ENCODE measurements around the gene PXDN.

PXDN gene

DNA sequence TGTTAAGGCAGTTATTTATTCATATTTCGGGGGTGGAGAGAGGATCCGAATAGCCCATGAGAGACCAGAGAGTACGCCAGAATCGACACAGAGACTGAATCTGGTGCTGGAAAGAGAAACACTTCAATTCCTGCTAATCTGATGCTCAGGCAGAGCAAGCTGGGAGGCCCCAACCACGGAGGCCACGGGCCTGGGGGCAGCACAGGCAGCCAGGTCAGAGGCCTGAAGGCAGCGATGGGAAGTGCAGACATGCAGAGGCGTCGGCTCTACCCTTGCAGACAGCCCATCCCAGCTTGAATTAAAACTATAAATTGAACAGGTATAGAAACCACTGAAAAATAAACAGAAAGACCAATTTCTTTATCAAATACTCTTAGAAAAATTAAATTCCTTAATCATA lies 50.6 kb downstream of the PXDN start:
- Histone ChIP-seq H3F3A (ENCODE audit: control insufficient read depth, insufficient read depth) (no peaks in the 10 kb centered on the region), H3K36me3 (ENCODE audit: control insufficient read depth, low read length) (no peaks in the 10 kb centered on the region), H3K9me2 (replicated peaks; ENCODE audit: control insufficient read depth, low read length) (no peaks in the 10 kb centered on the region), H3K4me3 (ENCODE audit: low read length) (no peak overlapping the region), H3K9me3 (ENCODE audit: control insufficient read depth, insufficient read depth, low read length) (no peaks in the 10 kb centered on the region), H3K4me1 (ENCODE audit: control insufficient read depth, low read length) (no peaks in the 10 kb centered on the region), H3K79me2 (ENCODE audit: control insufficient read depth, low read length) (no peaks in the 10 kb centered on the region), H3K27ac (ENCODE audit: low read depth, low read length) (no peak overlapping the region), H4K20me1 (ENCODE audit: control insufficient read depth, insufficient read depth, low read depth, low read length) (no peaks in the 10 kb centered on the region), H3K27me3 (ENCODE audit: control insufficient read depth, low read length) (no peaks in the 10 kb centered on the region), H3K4me2 (ENCODE audit: low read length) (no peak overlapping the region)
- TF ChIP-seq EZH2phosphoT487 (IDR thresholded peaks at IDR 0.05; ENCODE audit: borderline replicate concordance, low read length) = no peak
- TF ChIP-seq, protein P1, sequence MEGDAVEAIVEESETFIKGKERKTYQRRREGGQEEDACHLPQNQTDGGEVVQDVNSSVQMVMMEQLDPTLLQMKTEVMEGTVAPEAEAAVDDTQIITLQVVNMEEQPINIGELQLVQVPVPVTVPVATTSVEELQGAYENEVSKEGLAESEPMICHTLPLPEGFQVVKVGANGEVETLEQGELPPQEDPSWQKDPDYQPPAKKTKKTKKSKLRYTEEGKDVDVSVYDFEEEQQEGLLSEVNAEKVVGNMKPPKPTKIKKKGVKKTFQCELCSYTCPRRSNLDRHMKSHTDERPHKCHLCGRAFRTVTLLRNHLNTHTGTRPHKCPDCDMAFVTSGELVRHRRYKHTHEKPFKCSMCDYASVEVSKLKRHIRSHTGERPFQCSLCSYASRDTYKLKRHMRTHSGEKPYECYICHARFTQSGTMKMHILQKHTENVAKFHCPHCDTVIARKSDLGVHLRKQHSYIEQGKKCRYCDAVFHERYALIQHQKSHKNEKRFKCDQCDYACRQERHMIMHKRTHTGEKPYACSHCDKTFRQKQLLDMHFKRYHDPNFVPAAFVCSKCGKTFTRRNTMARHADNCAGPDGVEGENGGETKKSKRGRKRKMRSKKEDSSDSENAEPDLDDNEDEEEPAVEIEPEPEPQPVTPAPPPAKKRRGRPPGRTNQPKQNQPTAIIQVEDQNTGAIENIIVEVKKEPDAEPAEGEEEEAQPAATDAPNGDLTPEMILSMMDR (IDR thresholded peaks at IDR 0.05; ENCODE audit: low read depth, low read length, poor library complexity, severe bottlenecking) = no peak

GRCh38 chr2:1692342-1692741 lies 52.0 kb downstream of the PXDN start:
- H3K9me2 ChIP-seq (replicated peaks; ENCODE audit: control insufficient read depth, low read length) = no peaks in the 10 kb centered on the region
- TF ChIP-seq, protein P1 (IDR thresholded peaks at IDR 0.05; ENCODE audit: low read depth, low read length, poor library complexity, severe bottlenecking) = no peak
- TF ChIP-seq EZH2phosphoT487 (IDR thresholded peaks at IDR 0.05; ENCODE audit: borderline replicate concordance, low read length) = no peak
- no peaks in the 10 kb centered on the region for H3F3A ChIP-seq (ENCODE audit: control insufficient read depth, insufficient read depth)
- H3K79me2 ChIP-seq (ENCODE audit: control insufficient read depth, low read length) = no peaks in the 10 kb centered on the region
- H3K4me1 ChIP-seq (ENCODE audit: control insufficient read depth, low read length) = no peaks in the 10 kb centered on the region
- no peak overlapping the region for H3K4me3 ChIP-seq (ENCODE audit: low read length)
- H4K20me1 ChIP-seq (ENCODE audit: control insufficient read depth, insufficient read depth, low read depth, low read length) = no peaks in the 10 kb centered on the region
- no peak overlapping the region for H3K27ac ChIP-seq (ENCODE audit: low read depth, low read length)
- H3K4me2 ChIP-seq (ENCODE audit: low read length) = no peak overlapping the region
- H3K9me3 ChIP-seq (ENCODE audit: control insufficient read depth, insufficient read depth, low read length) = no peaks in the 10 kb centered on the region; the same call in 1 of the 2 replicates
- H3K27me3 ChIP-seq (ENCODE audit: control insufficient read depth, low read length) = no peaks in the 10 kb centered on the region
- H3K36me3 ChIP-seq (ENCODE audit: control insufficient read depth, low read length) = no peaks in the 10 kb centered on the region

DNA sequence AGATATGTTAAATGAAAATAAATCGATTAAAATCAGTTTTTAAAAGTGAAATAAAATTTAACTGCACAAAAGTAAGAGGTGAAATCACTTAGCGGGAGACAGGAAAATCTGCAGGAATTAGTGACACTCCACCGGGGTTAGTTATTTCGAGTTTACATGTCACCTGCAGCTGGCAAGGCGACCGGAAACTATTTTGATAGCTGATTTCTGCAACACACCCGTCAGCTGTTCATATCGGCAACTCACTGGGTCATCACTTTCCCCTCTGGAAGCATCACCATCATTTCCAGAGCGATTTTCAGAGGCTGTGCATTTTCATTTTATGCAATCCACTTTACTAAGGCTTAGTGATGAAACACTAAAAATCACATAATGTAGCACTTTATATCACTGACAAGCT lies 52.9 kb downstream of the PXDN start:
- H4K20me1 ChIP-seq (ENCODE audit: control insufficient read depth, insufficient read depth, low read depth, low read length) = no peaks in the 10 kb centered on the region
- H3K4me3 ChIP-seq (ENCODE audit: low read length) = no peak overlapping the region
- no peaks in the 10 kb centered on the region; the same call in 1 of the 2 replicates for H3K9me3 ChIP-seq (ENCODE audit: control insufficient read depth, insufficient read depth, low read length)
- no peak overlapping the region for H3K27ac ChIP-seq (ENCODE audit: low read depth, low read length)
- no peak overlapping the region for H3K4me2 ChIP-seq (ENCODE audit: low read length)
- no peak for TF ChIP-seq EZH2phosphoT487 (IDR thresholded peaks at IDR 0.05; ENCODE audit: borderline replicate concordance, low read length)
- TF ChIP-seq, protein P1 (IDR thresholded peaks at IDR 0.05; ENCODE audit: low read depth, low read length, poor library complexity, severe bottlenecking) = no peak
- H3K4me1 ChIP-seq (ENCODE audit: control insufficient read depth, low read length) = no peaks in the 10 kb centered on the region
- no peaks in the 10 kb centered on the region for H3F3A ChIP-seq (ENCODE audit: control insufficient read depth, insufficient read depth)
- no peaks in the 10 kb centered on the region for H3K9me2 ChIP-seq (replicated peaks; ENCODE audit: control insufficient read depth, low read length)
- H3K27me3 ChIP-seq (ENCODE audit: control insufficient read depth, low read length) = no peaks in the 10 kb centered on the region
- no peaks in the 10 kb centered on the region for H3K79me2 ChIP-seq (ENCODE audit: control insufficient read depth, low read length)
- H3K36me3 ChIP-seq (ENCODE audit: control insufficient read depth, low read length) = no peaks in the 10 kb centered on the region

All from DOHH2 (cell line).